Measurements from ENCODE around the gene KATNAL2. TPM values are rescaled to one million over a fixed set of nuclear protein-coding genes. Genes with fewer than 3 reads are reported as not detected.

The KATNAL2 gene
- total and polyA plus RNA-seq, 10 of the 15 experiments (the other 5 are each of a cell fraction or from before 2014, with no cell fraction given), result 0.20 to 2.4 (median 1.7) TPM

GRCh38 chr18:46891742-46892214 is 25.6 kb upstream of the KATNAL2 start (continued):
- no peak for TF ChIP-seq SMAD5 (IDR thresholded peaks at IDR 0.05; ENCODE audit: low read depth)
- TF ChIP-seq ZNF207 (IDR thresholded peaks at IDR 0.05; ENCODE audit: borderline replicate concordance), result no peak
- no peak for TF ChIP-seq IRF5 (IDR thresholded peaks at IDR 0.05; ENCODE audit: borderline replicate concordance)
- no peak for TF ChIP-seq SMARCA5 (IDR thresholded peaks at IDR 0.05)
- TF ChIP-seq WRNIP1 (IDR thresholded peaks at IDR 0.05; ENCODE audit: borderline replicate concordance, low read depth, low read length), result no peak
- TF ChIP-seq RELB (IDR thresholded peaks at IDR 0.05; ENCODE audit: low read depth), result peak; percentile 96
- no peak for TF ChIP-seq SUPT20H (IDR thresholded peaks at IDR 0.05; ENCODE audit: borderline replicate concordance, control insufficient read depth, low read depth, low read length)
- 0 out of 2 replicates have a peak, but pooled peaks have one; percentile 57 for TF ChIP-seq CREB1 (IDR thresholded peaks at IDR 0.05; ENCODE audit: low read depth)
- TF ChIP-seq POU2F2 (IDR thresholded peaks at IDR 0.05; ENCODE audit: borderline replicate concordance, low read depth, low read length), result peak; percentile 96
- TF ChIP-seq ATF2 (IDR thresholded peaks at IDR 0.05; ENCODE audit: low read length), result peak; percentile 88
- no peak for TF ChIP-seq STAT1 (conservative IDR thresholded peaks at IDR 0.05)
- no peak for TF ChIP-seq CTCF (IDR thresholded peaks at IDR 0.05 in 2 of 3, conservative IDR thresholded peaks at IDR 0.05 in 1 of 3; ENCODE audit: control insufficient read depth in 2 of 3, extremely low read depth in 1 of 3, insufficient read depth in 1 of 3, low read depth in 3 of 3, low read length in 3 of 3)
- peak; percentile 35; the same call in 1 of the 2 replicates for TF ChIP-seq ZBED1 (IDR thresholded peaks at IDR 0.05; ENCODE audit: borderline replicate concordance)
- TF ChIP-seq POLR2AphosphoS2 (IDR thresholded peaks at IDR 0.05; ENCODE audit: low read depth, low read length), result no peak
- TF ChIP-seq ETV6 (conservative IDR thresholded peaks at IDR 0.05 in 1 of 2, IDR thresholded peaks at IDR 0.05 in 1 of 2; ENCODE audit: borderline replicate concordance in 1 of 2, low read depth in 1 of 2), result peak in 1 of 2 experiments; percentile 54; a peak in 1 of 4 replicates
- TF ChIP-seq SUZ12 (IDR thresholded peaks at IDR 0.05; ENCODE audit: unreplicated experiment), result no peak
- no peak for TF ChIP-seq TARDBP (IDR thresholded peaks at IDR 0.05; ENCODE audit: borderline replicate concordance)
- TF ChIP-seq SREBF1 (IDR thresholded peaks at IDR 0.05; ENCODE audit: low read length), result no peak; the same call in 1 of the 2 replicates
- peak; percentile 51; the same call in 1 of the 2 replicates for TF ChIP-seq PKNOX1 (IDR thresholded peaks at IDR 0.05)
- peak; percentile 97 for TF ChIP-seq BCL11A (IDR thresholded peaks at IDR 0.05; ENCODE audit: low read depth, low read length)
- no peak for TF ChIP-seq ZNF622 (IDR thresholded peaks at IDR 0.05)
- no peak for TF ChIP-seq SRF (IDR thresholded peaks at IDR 0.05; ENCODE audit: low read depth in 2 of 2, low read length in 2 of 2)
- no peak for TF ChIP-seq POLR2A (IDR thresholded peaks at IDR 0.05; ENCODE audit: low read depth, low read length)
- no peak for TF ChIP-seq ZSCAN29 (IDR thresholded peaks at IDR 0.05)
- TF ChIP-seq JUNB (IDR thresholded peaks at IDR 0.05), result peak; percentile 90
- no peak for TF ChIP-seq MXI1 (IDR thresholded peaks at IDR 0.05; ENCODE audit: low read depth, low read length)
